Posterior cingulate gyrus (tissue), 11 donors: ENCODE results near the gene HNRNPR.
"Not testable (repeated sequence)": the region's sequence is repeated elsewhere in the genome, so short reads cannot be mapped to it uniquely, and the experiment has no call there.

ENCODE experiments used
- DNase-seq, 10 donors: peaks; one replicate each; pipeline versions ENCODE4 v3.0.0 to v3.0.0-alpha.2; 2020 to 2021; ENCODE audit warnings: mixed read lengths in 3 of 10
- intact Hi-C: fragments of 100-400 bp; cut with DNase I; formaldehyde crosslinking; loops from one replicate; pipeline ENCODE4 v1.15.1; 2023

Gene HNRNPR

DNA sequence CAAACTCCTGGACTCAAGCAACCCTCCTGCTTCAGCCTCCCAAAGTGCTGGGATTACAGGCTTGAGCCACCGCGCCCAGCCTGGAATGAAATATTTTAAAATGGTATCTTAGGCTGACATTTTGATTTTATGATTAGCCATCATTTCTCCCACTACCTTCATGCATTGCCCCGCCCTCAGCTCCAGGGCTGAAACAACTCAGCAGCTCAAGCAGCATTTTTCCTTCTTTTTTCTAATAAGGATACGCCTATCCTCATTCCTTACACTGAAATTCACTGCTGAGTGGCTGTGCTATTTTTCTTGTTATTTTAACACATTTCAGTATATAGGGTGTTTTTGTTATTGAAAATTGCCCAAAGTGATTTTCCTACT is 70.0 kb downstream of the HNRNPR start:
- intact Hi-C loops: loop anchor here (10.0 kb wide), 3 partner anchors 79 to 299 kb away; partner anchors contain the start of gene LACTBL1

DNA sequence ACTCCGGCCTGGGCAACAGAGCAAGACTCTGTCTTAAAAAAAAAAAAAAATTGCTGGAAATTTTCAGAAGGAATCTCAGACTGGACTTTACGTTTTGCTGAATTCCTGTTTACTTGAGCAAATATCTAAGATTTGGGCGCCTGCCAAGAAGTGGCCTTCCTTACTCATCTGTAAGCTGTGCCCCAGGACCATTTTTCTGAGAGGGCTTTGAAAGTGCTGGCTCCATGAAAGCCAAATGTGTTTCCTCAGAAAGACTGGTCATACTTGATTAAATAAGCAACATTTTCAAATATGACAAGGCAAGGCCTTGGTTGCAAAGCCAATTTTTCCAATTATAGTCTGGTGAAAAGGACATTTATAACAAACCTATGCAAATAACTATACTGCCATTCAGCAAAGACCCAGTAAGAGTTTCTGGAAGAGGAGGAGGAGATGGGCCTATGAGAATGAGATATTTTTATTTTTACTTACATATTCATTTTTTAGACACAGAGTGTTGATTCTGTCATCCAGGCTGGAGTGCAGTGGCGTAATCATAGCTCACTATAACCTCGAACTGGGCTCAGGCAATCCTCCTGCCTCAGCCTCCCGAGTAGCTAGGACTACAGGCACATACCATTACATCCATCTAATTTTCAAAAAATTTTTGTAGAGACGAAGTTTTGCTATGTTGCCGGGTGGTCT is 70.5 kb downstream of the HNRNPR start:
- no peak for DNase-seq
- intact Hi-C loops: loop anchor here (10.0 kb wide), 3 partner anchors 79 to 299 kb away; partner anchors contain the start of gene LACTBL1

More for the DNA sequence above, 70.0 kb downstream of the HNRNPR start:
- no peak for DNase-seq

GRCh38 chr1:23263380-23263887 is 80.7 kb downstream of the HNRNPR start:
- intact Hi-C loops: no loop called here
- no peak for DNase-seq

- intact Hi-C loops, DNase-seq: not testable (repeated sequence)
Observed at GRCh38 chr1:23258082-23258481, 86.0 kb downstream of the HNRNPR start.

DNA sequence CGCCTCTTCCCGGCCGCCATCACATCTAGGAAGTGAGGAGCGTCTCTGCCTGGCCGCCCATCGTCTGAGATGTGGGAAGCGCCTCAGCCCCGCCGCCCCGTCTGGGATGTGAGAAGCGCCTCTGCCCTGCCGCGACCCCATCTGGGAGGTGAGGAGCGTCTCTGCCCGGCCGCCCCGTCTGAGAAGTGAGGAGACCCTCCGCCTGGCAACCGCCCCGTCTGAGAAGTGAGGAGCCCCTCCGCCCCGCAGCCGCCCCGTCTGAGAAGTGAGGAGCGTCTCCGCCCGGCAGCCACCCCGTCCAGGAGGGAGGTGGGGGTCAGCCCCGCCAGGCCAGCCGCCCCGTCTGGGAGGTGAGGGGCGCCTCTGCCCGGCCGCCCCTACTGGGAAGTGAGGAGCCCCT is 86.7 kb downstream of the HNRNPR start:
- DNase-seq: not testable (repeated sequence)

More for the DNA sequence above, 86.7 kb downstream of the HNRNPR start:
- intact Hi-C loops: not testable (repeated sequence)
